Glutamatergic neuron (in vitro differentiated cells): Measurements from ENCODE around the gene AFMID. TPM values are rescaled to one million over a fixed set of nuclear protein-coding genes. Genes with fewer than 3 reads are reported as not detected.

Source experiments
- DNase-seq: peaks from one replicate; pipeline ENCODE4 v3.0.0; 2022
- H3K27ac Mint-ChIP-seq: one replicate; pipeline ENCODE4 v1.8.0; 2020; ENCODE audit warnings: mild to moderate bottlenecking, mixed read lengths, inconsistent platforms; ENCODE audit not compliant: unreplicated experiment
- H3K27me3 Mint-ChIP-seq: one replicate; pipeline ENCODE4 v1.8.0; 2020; ENCODE audit warnings: mild to moderate bottlenecking, moderate library complexity, mixed read lengths, inconsistent platforms; ENCODE audit not compliant: unreplicated experiment
- H3K36me3 Mint-ChIP-seq: one replicate; pipeline ENCODE4 v1.8.0; 2020; ENCODE audit warnings: mild to moderate bottlenecking, mixed read lengths, inconsistent platforms; ENCODE audit not compliant: unreplicated experiment
- H3K4me1 Mint-ChIP-seq: one replicate; pipeline ENCODE4 v1.8.0; 2020; ENCODE audit warnings: mild to moderate bottlenecking, low read depth, mixed read lengths, inconsistent platforms; ENCODE audit not compliant: unreplicated experiment
- H3K4me3 Mint-ChIP-seq: one replicate; pipeline ENCODE4 v1.8.0; 2020; ENCODE audit warnings: mild to moderate bottlenecking, mixed read lengths, inconsistent platforms; ENCODE audit not compliant: unreplicated experiment
- H3K9me3 Mint-ChIP-seq: one replicate; pipeline ENCODE4 v1.8.0; 2020; ENCODE audit warnings: mild to moderate bottlenecking, moderate library complexity, mixed read lengths, inconsistent platforms; ENCODE audit not compliant: unreplicated experiment
- total RNA-seq: library from RNA; stranded (reverse); fragmentation: NEBNext Ultra II Directional; extraction: Animal tissue kit (Norgen Biotek cat#: 25700); gene quantifications from one replicate; pipeline ENCODE4 v1.2.1, GENCODE V29; 2021; ENCODE audit not compliant: unreplicated experiment
- TF ChIP-seq, protein P1 (sequence below): fragments of 200-600 bp; sonication (generic); IDR thresholded peaks from one replicate; pipeline ENCODE4 v1.5.0; 2021; ENCODE audit not compliant: partially characterized antibody, unreplicated experiment

Gene AFMID
- total RNA-seq, 1 donor from 2014 or later = 29.9 TPM

DNA sequence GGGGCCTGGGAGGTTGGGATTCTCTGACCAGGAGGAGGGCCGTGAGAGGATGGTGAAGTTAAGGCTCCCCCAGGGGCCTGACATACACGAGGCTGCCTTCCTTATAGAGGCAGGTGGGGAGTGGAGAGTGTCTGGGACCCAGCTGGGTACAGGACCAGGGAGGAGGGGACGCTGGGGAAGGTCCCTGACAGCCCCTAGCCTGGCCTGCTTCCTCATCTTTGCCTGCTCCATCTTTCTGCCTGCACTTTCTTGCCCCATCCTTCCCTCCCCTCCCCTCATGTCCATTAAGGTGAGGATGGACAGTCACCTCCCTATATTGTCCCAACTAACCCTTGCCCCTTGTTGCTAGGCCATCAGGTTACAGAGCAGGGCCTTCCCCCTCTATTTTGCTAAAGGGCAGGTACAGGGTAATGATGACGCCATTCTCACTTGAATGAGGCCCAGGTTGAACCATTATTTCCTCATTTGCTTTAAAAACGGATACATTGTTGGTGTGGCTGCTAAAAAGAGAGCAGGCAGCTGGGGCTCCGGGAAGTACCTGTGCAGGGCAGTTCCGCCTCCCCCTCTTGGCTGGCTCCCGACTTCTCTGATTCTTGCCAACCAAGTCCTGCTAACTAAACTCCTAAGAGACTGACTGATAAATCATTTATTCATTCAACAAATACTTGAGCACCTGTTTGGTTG, 39.7 kb upstream of the AFMID start:
- peaks cover 3% of the 10 kb centered on the region for H3K4me1 Mint-ChIP-seq
- H3K4me3 Mint-ChIP-seq = no peak overlapping the region
- no peaks in the 10 kb centered on the region for H3K36me3 Mint-ChIP-seq
- peaks cover 6% of the 10 kb centered on the region for H3K27me3 Mint-ChIP-seq
- no peak overlapping the region for H3K27ac Mint-ChIP-seq
- TF ChIP-seq, protein P1, sequence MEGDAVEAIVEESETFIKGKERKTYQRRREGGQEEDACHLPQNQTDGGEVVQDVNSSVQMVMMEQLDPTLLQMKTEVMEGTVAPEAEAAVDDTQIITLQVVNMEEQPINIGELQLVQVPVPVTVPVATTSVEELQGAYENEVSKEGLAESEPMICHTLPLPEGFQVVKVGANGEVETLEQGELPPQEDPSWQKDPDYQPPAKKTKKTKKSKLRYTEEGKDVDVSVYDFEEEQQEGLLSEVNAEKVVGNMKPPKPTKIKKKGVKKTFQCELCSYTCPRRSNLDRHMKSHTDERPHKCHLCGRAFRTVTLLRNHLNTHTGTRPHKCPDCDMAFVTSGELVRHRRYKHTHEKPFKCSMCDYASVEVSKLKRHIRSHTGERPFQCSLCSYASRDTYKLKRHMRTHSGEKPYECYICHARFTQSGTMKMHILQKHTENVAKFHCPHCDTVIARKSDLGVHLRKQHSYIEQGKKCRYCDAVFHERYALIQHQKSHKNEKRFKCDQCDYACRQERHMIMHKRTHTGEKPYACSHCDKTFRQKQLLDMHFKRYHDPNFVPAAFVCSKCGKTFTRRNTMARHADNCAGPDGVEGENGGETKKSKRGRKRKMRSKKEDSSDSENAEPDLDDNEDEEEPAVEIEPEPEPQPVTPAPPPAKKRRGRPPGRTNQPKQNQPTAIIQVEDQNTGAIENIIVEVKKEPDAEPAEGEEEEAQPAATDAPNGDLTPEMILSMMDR = no peak
- no peak for DNase-seq
- peaks cover 2% of the 10 kb centered on the region for H3K9me3 Mint-ChIP-seq

DNA sequence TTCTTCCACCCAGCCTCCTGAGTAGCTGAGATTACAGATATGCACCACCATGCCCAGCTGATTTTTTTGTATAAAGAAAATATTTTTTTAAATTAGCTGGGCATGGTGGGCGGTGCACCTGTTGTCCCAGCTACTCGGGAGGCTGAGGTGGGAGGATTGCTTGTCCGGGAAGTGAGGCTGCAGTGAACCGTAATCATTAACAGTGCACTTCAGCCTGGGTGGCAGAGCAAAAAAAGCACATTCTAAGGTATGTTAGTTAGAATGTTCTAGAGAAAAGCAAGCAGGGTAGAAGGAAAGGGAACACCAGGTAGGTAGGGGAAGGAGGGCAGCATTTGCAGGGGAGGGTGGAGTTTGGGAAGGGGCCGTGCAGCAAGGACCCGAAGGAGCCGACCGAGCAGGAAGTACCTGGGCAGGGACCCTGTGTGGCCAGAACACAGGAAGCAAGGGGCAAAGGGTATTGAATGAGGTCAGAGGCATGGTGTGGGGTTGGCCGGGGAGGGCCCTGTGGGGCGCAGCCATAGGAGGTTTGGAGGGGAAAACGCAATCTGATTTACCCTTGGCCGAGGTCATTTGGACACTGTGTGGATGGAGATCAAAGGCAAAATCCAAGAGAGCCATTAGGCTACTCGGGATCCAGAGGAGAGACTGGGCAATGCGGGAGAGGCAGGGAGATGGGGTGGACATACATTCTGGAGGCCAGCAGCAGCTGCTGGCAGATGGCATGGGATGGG, 38.7 kb upstream of the AFMID start:
- H3K27ac Mint-ChIP-seq = no peak overlapping the region
- peaks cover 3% of the 10 kb centered on the region for H3K4me1 Mint-ChIP-seq
- no peak for DNase-seq
- H3K36me3 Mint-ChIP-seq = no peaks in the 10 kb centered on the region
- no peak overlapping the region for H3K4me3 Mint-ChIP-seq
- TF ChIP-seq, protein P1 = no peak
- peaks cover 4% of the 10 kb centered on the region for H3K27me3 Mint-ChIP-seq
- peaks cover 2% of the 10 kb centered on the region for H3K9me3 Mint-ChIP-seq

DNA sequence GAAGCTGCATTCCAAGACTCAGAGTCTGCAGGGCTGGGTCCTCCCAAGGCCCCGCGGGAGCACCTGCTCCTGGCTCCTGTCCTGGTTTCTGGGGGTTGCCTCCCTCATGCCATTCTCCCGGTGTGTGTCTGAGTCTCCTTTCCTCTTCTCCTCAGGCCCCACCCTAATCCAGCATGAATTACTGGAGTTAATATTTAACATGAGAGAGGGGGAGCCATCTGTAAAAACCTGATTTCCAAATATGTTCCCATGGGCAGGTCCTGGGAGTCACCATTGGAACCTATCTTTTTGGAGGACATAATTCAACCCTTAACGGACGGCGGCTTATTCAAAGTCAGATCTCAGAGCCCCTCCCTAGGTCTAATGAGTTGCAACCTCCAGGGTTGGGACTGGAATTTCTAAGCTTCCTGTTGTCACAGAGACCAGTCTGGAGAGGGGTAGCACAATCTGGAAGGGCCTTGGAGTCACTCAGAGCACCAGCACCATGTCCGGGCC, 35.6 kb upstream of the AFMID start:
- peaks cover 2% of the 10 kb centered on the region for H3K27me3 Mint-ChIP-seq
- H3K36me3 Mint-ChIP-seq = no peaks in the 10 kb centered on the region
- H3K4me1 Mint-ChIP-seq = peaks cover 3% of the 10 kb centered on the region
- DNase-seq = no peak
- peaks cover 2% of the 10 kb centered on the region for H3K9me3 Mint-ChIP-seq
- no peak overlapping the region for H3K27ac Mint-ChIP-seq
- H3K4me3 Mint-ChIP-seq = no peak overlapping the region
- TF ChIP-seq, protein P1 = no peak

DNA sequence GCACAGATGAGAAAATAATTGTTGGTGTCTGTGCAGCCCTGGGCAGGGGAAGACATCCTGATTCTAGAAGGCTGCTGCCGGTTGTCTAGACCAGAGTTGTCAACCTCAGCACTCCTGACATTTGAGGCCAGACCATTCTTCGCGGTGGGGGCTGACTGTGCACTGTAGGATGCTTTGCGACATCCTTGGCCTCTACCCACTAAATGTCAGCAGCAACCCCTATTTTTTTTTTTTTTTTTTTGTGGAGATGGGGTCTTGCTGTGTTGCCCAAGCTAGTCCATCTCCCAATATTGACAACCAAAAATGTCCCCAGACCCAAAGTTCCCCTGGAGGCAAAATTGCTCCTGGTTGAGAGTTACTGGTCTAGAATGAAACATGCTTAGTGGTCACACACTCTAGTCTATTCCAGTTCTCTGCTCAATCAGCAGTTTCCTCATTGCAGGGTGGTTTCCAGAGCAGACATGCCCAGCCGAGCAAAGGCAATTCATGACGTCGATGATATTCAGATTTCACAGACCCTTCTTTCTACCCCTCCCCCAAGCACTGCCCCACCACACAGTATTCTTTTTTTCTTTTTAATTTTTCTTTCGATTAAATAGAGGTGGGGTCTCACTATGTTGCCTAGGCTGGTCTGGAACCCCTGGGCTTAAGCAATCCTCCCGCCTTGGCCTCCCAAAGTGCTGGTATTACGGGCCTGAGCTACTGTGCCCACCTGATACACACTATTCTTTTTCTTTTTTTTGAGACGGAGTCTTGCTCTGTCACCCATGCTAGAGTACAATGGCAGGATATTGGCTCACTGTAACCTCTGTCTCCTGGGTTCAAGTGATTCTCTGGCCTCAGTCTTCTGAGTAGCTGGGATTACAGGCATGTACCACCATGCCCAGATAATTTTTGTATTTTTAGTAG, 32.0 kb upstream of the AFMID start:
- no peak overlapping the region for H3K4me3 Mint-ChIP-seq
- H3K36me3 Mint-ChIP-seq = no peaks in the 10 kb centered on the region

More for the DNA sequence above, 32.0 kb upstream of the AFMID start:
- Mint-ChIP-seq H3K9me3 (peaks cover 1% of the 10 kb centered on the region), H3K4me1 (no peaks in the 10 kb centered on the region), H3K27ac (no peak overlapping the region), H3K27me3 (peaks cover 2% of the 10 kb centered on the region)
- TF ChIP-seq, protein P1 = no peak
- DNase-seq = no peak
